Measurements from ENCODE around the gene MAP4K5.

MAP4K5 gene

DNA sequence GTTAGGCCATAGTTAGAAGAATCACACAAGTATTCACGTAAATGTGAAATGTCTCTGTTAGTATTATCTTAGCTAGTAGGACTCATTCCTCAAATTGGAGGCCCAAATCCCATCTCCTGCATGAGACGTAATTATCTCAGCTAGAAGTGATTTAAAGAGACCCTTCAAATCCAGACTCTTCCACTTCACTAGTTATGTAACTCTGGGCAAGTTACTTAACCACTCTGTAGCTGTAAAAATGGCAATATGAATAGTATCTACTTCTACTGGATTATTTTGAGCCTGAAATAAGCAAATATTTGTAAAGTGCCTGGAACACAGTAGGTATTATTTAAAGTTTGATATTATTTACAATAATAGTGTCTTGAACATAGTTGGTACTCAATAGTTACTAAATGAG, 107.3 kb downstream of the MAP4K5 start:
- Mint-ChIP-seq H3K27ac (no peak overlapping the region), H3K27me3 (no peaks in the 10 kb centered on the region), H3K4me1 (ENCODE audit: low read depth) (no peaks in the 10 kb centered on the region), H3K36me3 (ENCODE audit: low read depth) (peaks cover 41% of the 10 kb centered on the region), H3K9me3 (no peaks in the 10 kb centered on the region), H3K4me3 (no peak overlapping the region)
- intact Hi-C loops (cut with micrococcal nuclease) = no loop called here

DNA sequence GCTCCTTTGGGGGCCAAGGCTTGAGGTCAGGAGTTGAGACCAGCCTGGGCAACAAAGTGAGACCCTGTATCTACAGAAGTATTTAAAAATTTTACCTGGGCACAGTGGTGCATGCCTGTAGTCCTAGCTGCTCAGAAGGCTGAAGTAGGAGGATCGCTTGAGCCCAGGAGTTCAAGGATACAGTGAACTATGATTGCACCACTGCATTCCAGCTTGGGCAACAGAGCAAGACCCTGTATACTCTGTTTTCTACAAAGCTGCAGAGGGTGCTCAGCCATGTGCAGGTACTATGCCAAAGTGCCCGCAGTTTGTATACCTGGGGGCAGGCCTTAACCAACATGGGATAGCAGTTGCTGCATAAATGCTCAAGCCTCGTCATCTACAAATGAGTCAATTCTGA, 108.8 kb downstream of the MAP4K5 start:
- Mint-ChIP-seq H3K9me3 (no peaks in the 10 kb centered on the region), H3K27ac (no peak overlapping the region), H3K4me3 (no peak overlapping the region), H3K4me1 (ENCODE audit: low read depth) (no peaks in the 10 kb centered on the region), H3K27me3 (no peaks in the 10 kb centered on the region), H3K36me3 (ENCODE audit: low read depth) (peaks cover 46% of the 10 kb centered on the region)
- intact Hi-C loops (cut with micrococcal nuclease) = no loop called here

DNA sequence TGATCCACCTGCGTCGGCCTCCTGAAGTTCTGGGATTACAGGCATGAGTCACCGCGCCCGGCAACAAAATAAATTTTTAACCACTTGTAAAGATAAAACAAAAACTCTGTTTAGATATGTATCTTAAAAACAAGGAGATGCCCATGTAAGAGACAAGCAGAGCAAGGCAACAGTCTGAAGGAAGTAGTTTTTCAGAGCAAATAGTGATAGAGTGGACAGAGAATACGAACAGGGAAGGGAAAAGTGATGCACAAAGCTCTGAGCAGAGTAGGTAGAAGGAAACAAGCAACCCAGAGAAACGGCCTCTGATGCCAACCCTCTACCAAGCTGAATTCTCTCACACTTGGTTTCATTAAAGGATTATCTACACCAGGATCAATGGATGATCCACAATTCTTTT, 110.9 kb downstream of the MAP4K5 start:
- Mint-ChIP-seq H3K4me1 (ENCODE audit: low read depth) (no peaks in the 10 kb centered on the region), H3K27ac (no peak overlapping the region), H3K4me3 (no peak overlapping the region), H3K36me3 (ENCODE audit: low read depth) (peaks cover 59% of the 10 kb centered on the region), H3K27me3 (no peaks in the 10 kb centered on the region), H3K9me3 (no peaks in the 10 kb centered on the region)
- intact Hi-C loops (cut with micrococcal nuclease) = no loop called here

DNA sequence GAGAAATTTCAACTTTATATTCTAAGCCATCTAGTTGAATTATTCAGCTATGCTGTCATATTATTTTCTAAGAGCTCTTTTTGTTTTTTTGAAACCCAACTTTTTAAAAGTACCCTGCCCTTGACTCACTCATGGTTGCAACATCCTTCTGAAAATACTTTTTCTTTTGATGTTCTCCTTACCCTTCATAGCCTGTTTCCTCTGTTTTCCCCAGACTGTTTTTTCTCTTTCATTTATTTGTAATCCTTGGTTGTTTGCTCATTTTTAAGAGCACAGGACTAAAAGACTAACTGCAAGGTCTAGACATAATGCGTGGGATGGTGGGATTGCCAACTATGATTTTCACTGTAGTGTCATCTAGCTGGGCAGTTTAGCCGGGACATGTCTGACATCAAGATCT, 114.5 kb downstream of the MAP4K5 start:
- intact Hi-C loops (cut with micrococcal nuclease) = no loop called here
- Mint-ChIP-seq H3K36me3 (ENCODE audit: low read depth) (peaks cover 55% of the 10 kb centered on the region), H3K27ac (no peak overlapping the region), H3K9me3 (no peaks in the 10 kb centered on the region), H3K27me3 (no peaks in the 10 kb centered on the region), H3K4me3 (no peak overlapping the region), H3K4me1 (ENCODE audit: low read depth) (no peaks in the 10 kb centered on the region)

DNA sequence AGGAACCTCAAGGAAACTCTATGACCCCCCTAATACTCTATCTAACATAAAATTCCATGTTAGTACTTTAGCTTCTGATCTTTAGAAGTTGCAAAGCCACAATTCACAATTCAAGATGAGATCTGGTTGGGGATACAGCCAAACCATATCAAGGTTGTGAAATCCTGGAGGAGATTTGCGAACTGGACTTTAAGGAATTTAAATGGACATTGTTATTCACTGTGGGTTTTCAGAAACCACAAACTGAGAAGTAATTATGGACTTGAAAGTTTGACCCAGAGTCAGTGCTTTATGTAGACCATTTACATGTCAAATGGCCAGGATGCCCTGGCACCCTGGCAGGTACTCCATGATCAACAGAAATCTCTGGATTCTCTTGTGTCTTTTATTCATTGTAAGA, 121.4 kb downstream of the MAP4K5 start:
- H3K27me3 Mint-ChIP-seq = no peaks in the 10 kb centered on the region
- peaks cover 3% of the 10 kb centered on the region for H3K36me3 Mint-ChIP-seq (ENCODE audit: low read depth)
- H3K27ac Mint-ChIP-seq = no peak overlapping the region
- intact Hi-C loops (cut with micrococcal nuclease) = no loop called here
- H3K4me3 Mint-ChIP-seq = no peak overlapping the region
- H3K9me3 Mint-ChIP-seq = peaks cover 5% of the 10 kb centered on the region
- H3K4me1 Mint-ChIP-seq (ENCODE audit: low read depth) = no peaks in the 10 kb centered on the region

DNA sequence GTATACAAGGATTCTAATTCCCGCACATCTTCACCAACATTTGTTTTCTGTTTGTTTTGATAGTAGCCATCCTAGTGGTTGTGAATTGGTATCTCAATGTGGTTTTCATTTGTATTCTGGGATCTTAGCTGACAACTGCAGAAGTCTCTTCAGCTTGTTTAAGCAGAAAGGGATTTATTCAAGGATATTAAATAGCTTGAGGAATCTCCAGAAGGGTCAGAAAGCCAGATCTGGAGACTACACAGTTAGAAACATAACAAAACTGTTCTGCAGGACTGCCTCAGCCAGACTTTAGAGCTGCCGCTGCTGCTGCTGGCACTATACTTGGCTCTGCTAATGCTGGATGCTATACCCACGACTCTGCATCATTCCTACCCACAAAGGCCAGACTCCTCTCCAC, 122.3 kb downstream of the MAP4K5 start:
- intact Hi-C loops (cut with micrococcal nuclease) = no loop called here
- peaks cover 8% of the 10 kb centered on the region for H3K9me3 Mint-ChIP-seq

DNA sequence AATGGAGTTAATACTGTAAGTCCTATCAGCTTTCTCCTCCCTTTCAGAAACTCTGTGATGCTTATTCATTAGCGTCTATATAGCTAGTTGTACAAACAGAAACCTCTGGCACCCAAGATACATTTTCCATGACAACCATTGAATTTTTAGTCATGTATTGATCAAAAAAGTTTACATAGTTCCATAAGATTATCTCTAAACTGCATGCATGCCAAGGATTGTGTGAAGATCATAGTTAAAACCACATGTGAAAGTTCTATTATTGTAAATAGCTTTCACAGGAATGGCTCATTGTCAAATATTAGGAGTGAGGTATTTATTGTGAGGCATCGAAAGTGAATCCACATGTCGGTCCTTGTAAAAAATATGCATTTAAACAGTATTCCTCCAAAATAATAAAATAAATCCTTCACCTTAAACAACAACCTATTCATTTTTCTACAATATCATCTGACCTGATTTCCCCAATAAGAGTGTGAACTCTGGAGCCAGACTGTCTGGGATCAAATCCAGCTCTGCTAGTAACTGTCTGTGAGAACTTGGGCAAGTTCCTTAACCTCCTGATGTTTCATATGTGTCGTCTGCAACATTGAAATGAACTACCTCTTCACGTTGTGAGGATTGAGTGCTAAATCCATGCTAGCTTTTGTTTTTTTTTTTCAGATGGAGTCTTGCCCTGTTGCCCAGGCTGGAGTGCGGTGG, 125.1 kb downstream of the MAP4K5 start:
- H3K27me3 Mint-ChIP-seq = no peaks in the 10 kb centered on the region
- H3K4me3 Mint-ChIP-seq = no peak overlapping the region
- H3K9me3 Mint-ChIP-seq = peaks cover 8% of the 10 kb centered on the region
- H3K36me3 Mint-ChIP-seq (ENCODE audit: low read depth) = no peaks in the 10 kb centered on the region
- intact Hi-C loops (cut with micrococcal nuclease) = no loop called here
- H3K4me1 Mint-ChIP-seq (ENCODE audit: low read depth) = no peaks in the 10 kb centered on the region
- H3K27ac Mint-ChIP-seq = no peak overlapping the region

More for the DNA sequence above, 122.3 kb downstream of the MAP4K5 start:
- Mint-ChIP-seq H3K36me3 (ENCODE audit: low read depth) (no peaks in the 10 kb centered on the region), H3K4me1 (ENCODE audit: low read depth) (no peaks in the 10 kb centered on the region), H3K27me3 (no peaks in the 10 kb centered on the region), H3K4me3 (no peak overlapping the region), H3K27ac (no peak overlapping the region)

DNA sequence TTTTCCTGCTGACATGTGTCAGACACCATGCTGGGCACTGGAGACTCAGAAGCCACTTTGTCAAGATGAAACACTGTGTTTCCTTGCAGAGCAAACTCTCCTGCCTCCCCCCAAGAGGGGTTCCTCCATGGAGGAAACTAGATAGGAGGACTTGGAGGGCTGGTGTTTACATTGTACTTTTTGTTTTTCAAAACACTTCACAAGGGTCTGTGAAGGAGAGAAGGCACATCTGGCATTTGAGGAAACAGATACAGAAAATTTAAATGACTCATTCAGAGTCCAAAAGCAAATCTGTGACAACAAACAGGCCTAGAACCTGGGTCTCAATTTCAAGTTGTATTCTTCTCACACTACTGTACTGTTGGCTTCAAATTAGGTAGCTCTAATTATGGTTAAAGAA, 128.9 kb downstream of the MAP4K5 start:
- H3K27me3 Mint-ChIP-seq = no peaks in the 10 kb centered on the region
- intact Hi-C loops (cut with micrococcal nuclease) = no loop called here
- H3K4me1 Mint-ChIP-seq (ENCODE audit: low read depth) = no peaks in the 10 kb centered on the region
- no peak overlapping the region for H3K4me3 Mint-ChIP-seq
- H3K27ac Mint-ChIP-seq = no peak overlapping the region
- H3K36me3 Mint-ChIP-seq (ENCODE audit: low read depth) = no peaks in the 10 kb centered on the region
- peaks cover 8% of the 10 kb centered on the region for H3K9me3 Mint-ChIP-seq

DNA sequence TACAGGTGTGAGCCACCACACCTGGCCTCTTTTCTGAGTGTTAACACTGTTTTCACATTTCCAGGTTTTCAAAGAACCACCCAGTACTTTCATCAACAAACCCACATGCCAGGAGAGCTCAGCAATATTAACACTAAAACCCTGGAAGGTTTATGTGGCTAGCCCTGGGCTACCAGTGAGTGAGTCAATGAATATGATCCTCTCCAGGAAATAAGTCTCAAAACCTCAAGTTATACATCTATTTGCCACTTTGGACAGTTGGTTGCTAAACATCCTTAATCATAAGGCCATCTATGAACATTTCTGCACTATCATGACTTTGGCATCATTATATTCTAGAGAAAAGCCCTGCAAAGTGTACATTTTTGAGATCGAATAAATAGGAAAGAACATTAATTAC, 129.4 kb downstream of the MAP4K5 start:
- Mint-ChIP-seq H3K27me3 (no peaks in the 10 kb centered on the region), H3K36me3 (ENCODE audit: low read depth) (no peaks in the 10 kb centered on the region), H3K4me1 (ENCODE audit: low read depth) (no peaks in the 10 kb centered on the region), H3K9me3 (peaks cover 8% of the 10 kb centered on the region), H3K27ac (no peak overlapping the region), H3K4me3 (no peak overlapping the region)
- intact Hi-C loops (cut with micrococcal nuclease) = no loop called here

DNA sequence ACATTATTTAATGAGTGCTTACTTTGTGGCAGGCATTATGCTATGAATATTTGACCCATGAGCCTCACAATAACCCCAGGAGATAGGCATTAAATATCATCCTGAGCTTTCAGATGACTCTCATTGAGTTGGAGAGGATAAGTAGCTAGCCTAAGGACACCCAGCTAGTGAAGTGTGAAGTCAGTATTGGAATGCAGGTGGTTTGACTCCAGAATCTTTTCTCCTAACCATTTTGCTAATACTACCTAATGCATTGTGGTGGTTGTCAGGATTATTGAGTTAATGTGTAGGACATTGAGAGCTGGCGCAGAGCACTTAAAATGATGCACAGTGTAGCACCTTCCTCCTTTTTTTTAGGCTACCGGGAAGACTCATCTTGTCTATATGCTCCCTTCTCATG, 131.9 kb downstream of the MAP4K5 start:
- Mint-ChIP-seq H3K4me1 (ENCODE audit: low read depth) (peaks cover 18% of the 10 kb centered on the region), H3K4me3 (no peak overlapping the region), H3K9me3 (no peaks in the 10 kb centered on the region), H3K27ac (no peak overlapping the region), H3K27me3 (peaks cover 5% of the 10 kb centered on the region), H3K36me3 (ENCODE audit: low read depth) (no peaks in the 10 kb centered on the region)
- intact Hi-C loops (cut with micrococcal nuclease) = no loop called here

DNA sequence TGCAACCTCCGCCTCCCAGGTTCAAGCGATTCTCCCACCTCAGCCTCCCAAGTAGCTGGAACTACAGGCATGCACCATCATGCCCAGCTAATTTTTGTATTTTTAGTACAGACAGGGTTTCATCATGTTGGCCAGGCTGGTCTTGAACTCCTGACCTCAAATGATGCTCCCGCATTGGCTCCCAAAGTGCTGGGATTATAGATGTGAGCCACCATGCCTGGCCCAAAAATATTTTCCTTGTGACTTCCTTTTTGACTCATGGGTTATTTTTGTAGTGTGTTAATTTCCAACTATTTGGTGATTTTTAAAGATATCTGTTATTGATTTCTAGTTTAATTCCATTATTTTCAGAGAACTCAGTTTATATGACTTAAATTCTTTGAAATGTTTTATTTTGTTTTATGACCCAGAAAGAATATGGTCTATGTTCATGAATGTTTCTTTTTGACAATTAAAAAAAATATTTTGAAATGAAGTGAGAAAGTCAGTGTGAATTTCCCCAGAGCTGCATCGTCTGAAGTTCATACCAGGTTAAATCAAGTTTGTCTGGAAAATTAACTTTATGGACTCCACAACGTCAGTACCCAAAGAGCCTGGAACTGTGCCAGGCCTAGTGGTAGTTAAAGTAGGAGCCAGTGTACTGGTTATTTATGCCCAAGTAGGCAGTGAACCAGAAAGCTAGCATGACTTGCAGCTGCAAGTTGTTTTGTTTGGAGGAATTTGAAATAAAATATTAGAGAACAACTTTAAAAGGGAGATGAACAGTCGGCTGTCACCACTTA, 132.9 kb downstream of the MAP4K5 start:
- Mint-ChIP-seq H3K9me3 (no peaks in the 10 kb centered on the region), H3K36me3 (ENCODE audit: low read depth) (no peaks in the 10 kb centered on the region), H3K27ac (no peak overlapping the region), H3K27me3 (peaks cover 7% of the 10 kb centered on the region), H3K4me1 (ENCODE audit: low read depth) (peaks cover 21% of the 10 kb centered on the region), H3K4me3 (no peak overlapping the region)
- intact Hi-C loops (cut with micrococcal nuclease) = loop anchor here (10.0 kb wide), 1 partner anchor 55 kb away; no protein-coding TSS in a partner anchor

DNA sequence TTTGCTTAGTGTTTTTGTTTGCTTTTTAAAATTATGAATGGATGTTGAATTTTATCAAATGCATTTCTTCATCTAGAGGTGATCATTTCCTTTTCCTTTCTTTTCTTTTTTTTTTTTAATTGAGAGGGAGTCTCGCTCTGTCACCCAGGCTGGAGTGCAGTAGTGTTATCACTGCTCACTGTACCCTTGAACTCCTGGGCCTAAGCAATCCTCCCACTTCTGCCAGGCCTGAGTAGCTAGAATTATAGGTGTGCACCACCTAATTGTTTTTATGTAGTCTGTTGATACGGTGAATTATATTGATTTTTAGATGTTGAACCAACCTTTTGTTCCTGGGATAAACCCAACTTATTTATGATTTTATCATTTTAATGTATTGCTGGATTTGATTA, 134.2 kb downstream of the MAP4K5 start:
- no peaks in the 10 kb centered on the region for H3K36me3 Mint-ChIP-seq (ENCODE audit: low read depth)
- H3K4me3 Mint-ChIP-seq = no peak overlapping the region
- intact Hi-C loops (cut with micrococcal nuclease) = loop anchor here (10.0 kb wide), 1 partner anchor 53 kb away; no protein-coding TSS in a partner anchor
- H3K27me3 Mint-ChIP-seq = peaks cover 7% of the 10 kb centered on the region
- no peaks in the 10 kb centered on the region for H3K9me3 Mint-ChIP-seq
- H3K4me1 Mint-ChIP-seq (ENCODE audit: low read depth) = peaks cover 25% of the 10 kb centered on the region
- no peak overlapping the region for H3K27ac Mint-ChIP-seq

DNA sequence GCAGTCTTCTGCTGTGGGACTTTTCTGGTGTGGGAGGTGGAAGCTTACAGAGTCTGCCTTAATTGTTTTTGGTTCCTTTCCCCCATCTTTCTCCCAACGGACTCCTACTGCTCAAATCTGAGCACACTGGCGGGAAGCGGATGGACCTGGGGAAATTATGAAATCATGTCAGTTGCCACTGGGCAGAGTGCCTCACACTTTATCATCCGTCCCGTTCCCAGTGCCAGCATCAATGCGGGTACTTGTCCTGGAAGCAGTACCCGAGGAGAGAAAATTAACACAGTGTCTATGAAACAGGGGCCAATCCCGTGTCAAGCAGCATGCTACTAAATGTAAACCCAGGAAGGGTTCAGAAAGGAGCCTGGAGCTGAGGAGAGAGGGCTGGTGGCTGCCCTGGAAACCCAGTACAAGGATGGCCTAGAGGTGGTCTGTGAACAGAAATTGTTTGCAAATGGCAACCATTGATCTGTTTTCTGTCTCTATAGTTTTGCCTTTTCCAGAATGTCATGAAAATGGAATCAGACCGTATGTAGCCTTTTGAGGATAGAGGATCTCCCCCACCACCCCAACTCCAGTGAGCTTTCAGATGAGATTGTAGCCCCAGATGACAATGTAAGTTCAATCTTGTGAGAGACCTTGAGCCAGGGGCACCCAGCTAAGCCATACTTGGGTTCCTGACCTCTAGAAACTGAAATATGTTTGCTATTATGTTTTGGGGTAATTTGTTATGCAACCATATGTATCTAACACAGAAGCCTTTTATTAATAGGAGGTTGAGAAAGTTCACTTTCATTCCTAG, 134.8 kb downstream of the MAP4K5 start:
- H3K27me3 Mint-ChIP-seq = peaks cover 7% of the 10 kb centered on the region
- H3K36me3 Mint-ChIP-seq (ENCODE audit: low read depth) = no peaks in the 10 kb centered on the region
- intact Hi-C loops (cut with micrococcal nuclease) = loop anchor here (2.0 to 10.0 kb wide), 2 partner anchors 53 to 77 kb away; no protein-coding TSS in a partner anchor
- peaks cover 25% of the 10 kb centered on the region for H3K4me1 Mint-ChIP-seq (ENCODE audit: low read depth)
- H3K27ac Mint-ChIP-seq = peak overlapping the region; percentile 69
- H3K9me3 Mint-ChIP-seq = no peaks in the 10 kb centered on the region
- H3K4me3 Mint-ChIP-seq = peak overlapping the region; percentile 76
